ENCODE measurements around the gene C1QA.
"Not testable (repeated sequence)": the region's sequence is repeated elsewhere in the genome, so short reads cannot be mapped to it uniquely, and the experiment has no call there.

C1QA gene

GRCh38 chr1:22674410-22674749, 38.0 kb downstream of the C1QA start:
- no peak for DNase-seq (ENCODE audit: low read depth)
- in situ Hi-C loops (cut with HindIII; ENCODE audit: low sequenced_read_pairs) = no loop called here
- no peak for TF ChIP-seq CTCF (IDR thresholded peaks at IDR 0.05; ENCODE audit: low read depth, low read length, missing control alignments)
- H3K4me3 ChIP-seq (ENCODE audit: low read depth, low read length) = no peak overlapping the region

- H3K4me3 ChIP-seq (ENCODE audit: low read depth, low read length); in situ Hi-C loops (cut with HindIII; ENCODE audit: low sequenced_read_pairs); DNase-seq (ENCODE audit: low read depth): not testable (repeated sequence)
These were observed 39.7 kb downstream of the C1QA start for GRCh38 chr1:22676151-22676550.

GRCh38 chr1:22676916-22677583, 40.6 kb downstream of the C1QA start:
- TF ChIP-seq CTCF (IDR thresholded peaks at IDR 0.05; ENCODE audit: low read depth, low read length, missing control alignments) = no peak
- no peak overlapping the region for H3K4me3 ChIP-seq (ENCODE audit: low read depth, low read length)
- in situ Hi-C loops (cut with HindIII; ENCODE audit: low sequenced_read_pairs) = no loop called here
- no peak for DNase-seq (ENCODE audit: low read depth)

GRCh38 chr1:22677931-22678896, 41.8 kb downstream of the C1QA start:
- DNase-seq (ENCODE audit: low read depth) = no peak
- in situ Hi-C loops (cut with HindIII; ENCODE audit: low sequenced_read_pairs) = no loop called here
- TF ChIP-seq CTCF (IDR thresholded peaks at IDR 0.05; ENCODE audit: low read depth, low read length, missing control alignments) = no peak
- no peak overlapping the region for H3K4me3 ChIP-seq (ENCODE audit: low read depth, low read length)

GRCh38 chr1:22680726-22681125, 44.3 kb downstream of the C1QA start:
- no peak for DNase-seq (ENCODE audit: low read depth)
- no peak overlapping the region for H3K4me3 ChIP-seq (ENCODE audit: low read depth, low read length)
- in situ Hi-C loops (cut with HindIII; ENCODE audit: low sequenced_read_pairs) = no loop called here
- TF ChIP-seq CTCF (IDR thresholded peaks at IDR 0.05; ENCODE audit: low read depth, low read length, missing control alignments) = no peak

- DNase-seq (ENCODE audit: low read depth) = no peak
- no peak overlapping the region for H3K4me3 ChIP-seq (ENCODE audit: low read depth, low read length)
- no peak for TF ChIP-seq CTCF (IDR thresholded peaks at IDR 0.05; ENCODE audit: low read depth, low read length, missing control alignments)
- in situ Hi-C loops (cut with HindIII; ENCODE audit: low sequenced_read_pairs) = no loop called here
These were observed 45.3 kb downstream of the C1QA start for GRCh38 chr1:22681556-22682276.
